Hepatocyte (in vitro differentiated cells): Measurements from ENCODE around the gene TCEANC2. TPM values are rescaled to one million over a fixed set of nuclear protein-coding genes. Genes with fewer than 3 reads are reported as not detected.
A peak's percentile ranks its signal among the peaks of the same experiment; 100 is the strongest.

Experiments used
- DNase-seq: peaks from one replicate; pipeline ENCODE4 v3.0.0-alpha.2; 2016; ENCODE audit warnings: low spot score
- H2AFZ ChIP-seq: fragments of 200-600 bp; sonication (generic); 2 replicates; pipeline ENCODE4 v1.6.0; 2016; ENCODE audit warnings: antibody characterized with exemption, mild to moderate bottlenecking
- H3K27ac ChIP-seq: fragments of 200-600 bp; sonication (generic); 2 replicates; pipeline ENCODE4 v1.5.1; 2016; ENCODE audit warnings: mild to moderate bottlenecking
- H3K27me3 ChIP-seq: fragments of 200-600 bp; sonication (generic); 2 replicates; pipeline ENCODE4 v1.6.1; 2016
- H3K36me3 ChIP-seq: fragments of 200-600 bp; sonication (generic); replicated peaks from 2 replicates; pipeline ENCODE4 v1.5.1; 2016; ENCODE audit warnings: low read depth; ENCODE audit not compliant: insufficient read depth
- H3K4me1 ChIP-seq: fragments of 200-600 bp; sonication (generic); 2 replicates; pipeline ENCODE4 v1.5.1; 2016; ENCODE audit warnings: mild to moderate bottlenecking, moderate library complexity; ENCODE audit not compliant: insufficient read depth
- H3K4me2 ChIP-seq: fragments of 200-600 bp; sonication (generic); 2 replicates; pipeline ENCODE4 v1.6.0; 2016
- H3K4me3 ChIP-seq: fragments of 200-600 bp; sonication (generic); 2 replicates; pipeline ENCODE4 v1.5.1; 2016; ENCODE audit warnings: mild to moderate bottlenecking
- H3K79me2 ChIP-seq: fragments of 200-600 bp; sonication (generic); 2 replicates; pipeline ENCODE4 v1.6.0; 2017; ENCODE audit warnings: mild to moderate bottlenecking
- H3K9me2 ChIP-seq: fragments of 200-600 bp; sonication (generic); replicated peaks from 2 replicates; pipeline ENCODE4 v1.6.0; 2017; ENCODE audit warnings: mild to moderate bottlenecking; ENCODE audit not compliant: insufficient read depth
- H3K9me3 ChIP-seq: fragments of 200-600 bp; sonication (generic); 2 replicates; pipeline ENCODE4 v1.5.1; 2016; ENCODE audit warnings: low read depth, mild to moderate bottlenecking
- H4K20me1 ChIP-seq: fragments of 200-600 bp; sonication (generic); 2 replicates; pipeline ENCODE4 v1.6.0; 2016; ENCODE audit warnings: mild to moderate bottlenecking; ENCODE audit not compliant: insufficient read depth, poor library complexity, severe bottlenecking
- EZH2 ChIP-seq: fragments of 200-600 bp; sonication (generic); IDR thresholded peaks from 2 replicates; pipeline ENCODE4 v1.6.1; 2016; ENCODE audit warnings: antibody characterized with exemption, mild to moderate bottlenecking, borderline replicate concordance
- EZH2phosphoT487 ChIP-seq: fragments of 200-600 bp; sonication (generic); IDR thresholded peaks from one replicate; pipeline ENCODE4 v1.6.1; 2018; ENCODE audit warnings: antibody characterized with exemption, mild to moderate bottlenecking, low read depth, moderate library complexity; ENCODE audit not compliant: unreplicated experiment, severe bottlenecking
- WGBS: methylation state at CpG from one replicate; pipeline ENCODE4 v1.1.6; 2016; ENCODE audit warnings: low lambda C conversion rate; ENCODE audit errors: missing lambda C conversion rate; 5-methylcytosine and 5-hydroxymethylcytosine counted together
- polyA plus RNA-seq: library from polyadenylated mRNA; unstranded; fragments of >200 nt; fragmentation: Nextera tagmentation; extraction: Ambion mirVana; gene quantifications from 2 replicates; pipeline ENCODE4 v1.2.1, GENCODE V29; 2016
- total RNA-seq: library from RNA; depleted of rRNA; stranded (reverse); fragments of >200 nt; gene quantifications from 2 replicates; pipeline ENCODE4 v1.2.3, GENCODE V29; 2014
- TF ChIP-seq, protein P1 (sequence below): fragments of 200-600 bp; sonication (generic); IDR thresholded peaks from 2 replicates; pipeline ENCODE4 v1.5.1; 2016; ENCODE audit warnings: antibody characterized with exemption, mild to moderate bottlenecking; ENCODE audit not compliant: poor library complexity

Gene TCEANC2
- total and polyA plus RNA-seq, 2 experiments from 2014 or later, result 3.0 to 3.2 TPM

DNA sequence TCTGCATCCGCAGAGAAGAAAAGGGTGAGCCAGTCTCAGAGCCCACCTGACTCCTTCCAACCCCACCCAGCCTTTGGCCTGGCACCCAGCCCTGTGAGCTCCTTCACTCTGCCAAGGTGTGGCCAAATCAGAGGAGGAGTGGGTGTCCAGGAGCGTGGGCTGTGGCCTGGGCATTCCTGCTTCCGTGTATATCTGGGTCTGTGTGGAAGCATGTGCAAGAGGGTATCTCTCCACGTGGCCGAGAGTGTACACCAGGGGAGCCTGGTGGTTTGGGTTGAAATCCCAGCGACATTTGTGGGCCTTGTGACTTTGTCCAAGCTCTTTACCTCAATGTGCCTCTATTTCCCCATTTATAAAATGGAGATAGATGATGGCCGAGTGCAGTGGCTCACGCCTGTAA, 69.6 kb downstream of the TCEANC2 start:
- Histone ChIP-seq H3K9me2 (no peaks in the 10 kb centered on the region), H2AFZ (no peak overlapping the region), H3K27me3 (no peaks in the 10 kb centered on the region), H3K36me3 (no peaks in the 10 kb centered on the region), H3K4me3 (no peak overlapping the region), H3K4me1 (peaks cover 12% of the 10 kb centered on the region), H3K9me3 (no peaks in the 10 kb centered on the region), H3K79me2 (no peaks in the 10 kb centered on the region), H3K4me2 (no peak overlapping the region), H3K27ac (no peak overlapping the region), H4K20me1 (no peaks in the 10 kb centered on the region)
- DNase-seq, result no peak
- 93% methylated on average over 8 of the region's 8 CpGs for WGBS
- TF ChIP-seq EZH2phosphoT487 (no peak), EZH2 (no peak)
- TF ChIP-seq, protein P1, sequence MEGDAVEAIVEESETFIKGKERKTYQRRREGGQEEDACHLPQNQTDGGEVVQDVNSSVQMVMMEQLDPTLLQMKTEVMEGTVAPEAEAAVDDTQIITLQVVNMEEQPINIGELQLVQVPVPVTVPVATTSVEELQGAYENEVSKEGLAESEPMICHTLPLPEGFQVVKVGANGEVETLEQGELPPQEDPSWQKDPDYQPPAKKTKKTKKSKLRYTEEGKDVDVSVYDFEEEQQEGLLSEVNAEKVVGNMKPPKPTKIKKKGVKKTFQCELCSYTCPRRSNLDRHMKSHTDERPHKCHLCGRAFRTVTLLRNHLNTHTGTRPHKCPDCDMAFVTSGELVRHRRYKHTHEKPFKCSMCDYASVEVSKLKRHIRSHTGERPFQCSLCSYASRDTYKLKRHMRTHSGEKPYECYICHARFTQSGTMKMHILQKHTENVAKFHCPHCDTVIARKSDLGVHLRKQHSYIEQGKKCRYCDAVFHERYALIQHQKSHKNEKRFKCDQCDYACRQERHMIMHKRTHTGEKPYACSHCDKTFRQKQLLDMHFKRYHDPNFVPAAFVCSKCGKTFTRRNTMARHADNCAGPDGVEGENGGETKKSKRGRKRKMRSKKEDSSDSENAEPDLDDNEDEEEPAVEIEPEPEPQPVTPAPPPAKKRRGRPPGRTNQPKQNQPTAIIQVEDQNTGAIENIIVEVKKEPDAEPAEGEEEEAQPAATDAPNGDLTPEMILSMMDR, result no peak

- H3K4me1 ChIP-seq, result peaks cover 12% of the 10 kb centered on the region
- H3K27me3 ChIP-seq, result no peaks in the 10 kb centered on the region
- H3K9me2 ChIP-seq, result no peaks in the 10 kb centered on the region
- no peak overlapping the region for H2AFZ ChIP-seq
- no peak overlapping the region for H3K4me2 ChIP-seq
- no peak overlapping the region for H3K27ac ChIP-seq
- no peaks in the 10 kb centered on the region for H4K20me1 ChIP-seq
- no peak overlapping the region for H3K4me3 ChIP-seq
- peak; percentile 66 for DNase-seq
- no peaks in the 10 kb centered on the region for H3K79me2 ChIP-seq
- no peak for TF ChIP-seq EZH2
- no peak for TF ChIP-seq EZH2phosphoT487
- TF ChIP-seq, protein P1, result no peak
- whole genome bisulfite sequencing, result 45% methylated on average over 9 of the region's 9 CpGs
- H3K36me3 ChIP-seq, result no peaks in the 10 kb centered on the region
- no peaks in the 10 kb centered on the region for H3K9me3 ChIP-seq
Observed at GRCh38 chr1:54124472-54124871, 71.1 kb downstream of the TCEANC2 start.

DNA sequence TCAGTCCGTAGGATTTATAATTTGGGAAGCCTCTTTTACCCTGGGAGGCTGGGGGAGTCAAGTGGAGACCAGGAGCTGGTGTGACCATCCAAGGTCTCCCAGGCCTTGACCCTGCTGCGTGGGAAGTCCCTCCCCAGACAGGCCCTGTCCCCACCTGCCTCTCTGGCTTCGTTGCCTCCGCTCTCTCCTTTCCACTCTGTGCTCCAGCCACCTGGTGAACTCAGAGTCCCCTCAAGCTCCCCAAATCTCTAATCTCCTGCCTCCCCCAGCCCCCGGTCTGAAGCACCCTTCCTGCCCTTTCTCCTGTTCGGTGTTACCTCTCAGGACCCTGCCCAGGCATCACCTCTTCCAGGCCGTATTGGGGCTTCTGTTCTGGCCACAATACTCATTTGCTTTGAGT, 71.5 kb downstream of the TCEANC2 start:
- 93% methylated on average over 6 of the region's 7 CpGs for WGBS
- no peak overlapping the region for H3K4me3 ChIP-seq
- TF ChIP-seq EZH2 (no peak), EZH2phosphoT487 (no peak)
- TF ChIP-seq, protein P1, result no peak

More for the DNA sequence above, 71.5 kb downstream of the TCEANC2 start:
- no peak overlapping the region for H3K4me2 ChIP-seq
- H3K27me3 ChIP-seq, result no peaks in the 10 kb centered on the region
- no peaks in the 10 kb centered on the region for H3K9me2 ChIP-seq
- no peaks in the 10 kb centered on the region for H4K20me1 ChIP-seq
- H3K9me3 ChIP-seq, result no peaks in the 10 kb centered on the region
- peaks cover 12% of the 10 kb centered on the region for H3K4me1 ChIP-seq
- no peak for DNase-seq
- H3K27ac ChIP-seq, result no peak overlapping the region
- H2AFZ ChIP-seq, result no peak overlapping the region
- H3K36me3 ChIP-seq, result no peaks in the 10 kb centered on the region
- no peaks in the 10 kb centered on the region for H3K79me2 ChIP-seq
